Effector memory CD8-positive, alpha-beta T cell (primary cell): Measurements from ENCODE around the gene PSMB3.
A peak's percentile ranks its signal among the peaks of the same experiment; 100 is the strongest.

ENCODE experiments used
- ATAC-seq: fragments of 150-1000 bp; cut with Tn5 transposase; replicated peaks from 2 replicates; pipeline ENCODE4 v1.10.0; 2021; ENCODE audit warnings: mild to moderate bottlenecking, moderate library complexity
- DNase-seq, 3 experiments: peaks; one replicate each; pipeline ENCODE4 v3.0.0; 2021
- H3K27ac Mint-ChIP-seq, 2 donors: one replicate each; pipeline ENCODE4 v1.8.0; 2022; ENCODE audit warnings: mild to moderate bottlenecking in 2 of 2, mixed read lengths in 2 of 2, moderate library complexity in 2 of 2
- H3K27me3 Mint-ChIP-seq, 2 donors: one replicate each; pipeline ENCODE4 v1.8.0; 2022; ENCODE audit warnings: mixed read lengths in 2 of 2
- H3K36me3 Mint-ChIP-seq: one replicate; pipeline ENCODE4 v1.8.0; 2022; ENCODE audit warnings: mild to moderate bottlenecking, moderate library complexity, mixed read lengths; ENCODE audit not compliant: insufficient read depth
- H3K4me1 Mint-ChIP-seq, 2 donors: one replicate each; pipeline ENCODE4 v1.8.0; 2022; ENCODE audit warnings: low read depth in 2 of 2, mixed read lengths in 2 of 2
- H3K4me3 Mint-ChIP-seq, 2 donors: one replicate each; pipeline ENCODE4 v1.8.0; 2022; ENCODE audit warnings: mild to moderate bottlenecking in 2 of 2, mixed read lengths in 2 of 2, moderate library complexity in 2 of 2
- H3K9me3 Mint-ChIP-seq, 2 donors: one replicate each; pipeline ENCODE4 v1.8.0; 2022; ENCODE audit warnings: mixed read lengths in 2 of 2
- total RNA-seq, 9 experiments: gene quantifications; one replicate each; lab custom pipeline; 2026; lab: John Stamatoyannopoulos, UW

Gene PSMB3
- 28.2 to 234 (median 90.1) reads per million in 9 experiments for total RNA-seq

GRCh38 chr17:38752308-38753070 lies at the start of gene PSMB3:
PSMB3 (plus strand) TSS chr17:38752741; CDS start chr17:38752827, 86 bp downstream.
- Mint-ChIP-seq H3K27ac (peak within 1 kb of the TSS; percentile 92 to 100), H3K4me1 (peaks cover 28 to 42% of the 10 kb centered on the region in 2 donors), H3K27me3 (peaks cover 21 to 33% of the 10 kb centered on the region in 2 donors), H3K9me3 (no peaks in the 10 kb centered on the region), H3K4me3 (peak within 1 kb of the TSS; percentile 86 to 90), H3K36me3 (peaks cover 52% of the 10 kb centered on the region)
- ATAC-seq, result peak; percentile 85
- peak; percentile 89 to 92 (median 90) for DNase-seq

DNA sequence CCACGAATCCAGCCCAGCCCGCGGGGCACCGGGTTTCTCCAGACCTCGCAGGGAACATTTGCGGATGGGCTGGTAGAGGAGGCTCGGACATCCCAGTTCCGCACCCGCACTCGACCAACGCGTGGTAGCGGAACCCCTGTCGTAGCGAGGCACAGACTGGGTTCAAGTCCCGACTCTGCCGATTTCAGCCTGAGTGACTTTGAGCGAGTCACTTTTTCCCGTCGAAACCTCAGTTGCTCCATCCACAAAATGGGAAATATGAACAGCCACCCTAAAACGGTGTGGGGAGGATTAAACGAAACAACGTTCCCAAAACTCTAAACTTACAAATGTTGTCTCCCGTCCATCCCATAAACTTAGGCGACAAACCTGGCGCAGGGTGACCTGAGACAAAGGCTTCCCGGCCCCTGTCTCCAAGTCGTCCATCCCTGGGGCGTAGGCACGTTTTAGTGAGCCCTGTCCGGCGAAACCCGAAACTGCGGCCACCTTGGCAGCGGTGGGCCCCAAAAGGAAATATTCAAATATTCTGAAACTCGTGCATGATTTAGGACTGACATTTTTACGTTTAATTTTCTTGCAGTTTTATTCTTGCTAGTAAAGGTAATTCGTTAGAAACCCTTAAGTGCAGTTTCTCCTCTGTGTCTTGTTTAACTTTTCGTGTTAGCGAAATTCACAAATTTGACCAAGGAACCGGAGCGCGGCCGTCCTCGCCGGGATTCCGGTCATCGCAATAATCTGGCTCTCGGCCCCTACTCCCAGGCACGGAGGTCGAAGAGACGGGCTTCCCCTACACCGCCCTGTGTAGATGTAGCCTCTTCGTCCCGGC lies 49.4 kb upstream of the PSMB3 start:
- ATAC-seq, result no peak
- Mint-ChIP-seq H3K9me3 (no peaks in the 10 kb centered on the region), H3K27ac (peak overlapping the region; percentile 97 to 99), H3K4me3 (peak overlapping the region; percentile 97 to 99), H3K4me1 (peaks cover 34 to 53% of the 10 kb centered on the region in 2 donors), H3K27me3 (no peaks in the 10 kb centered on the region), H3K36me3 (peaks cover 55% of the 10 kb centered on the region)
- no peak for DNase-seq

GRCh38 chr17:38703742-38704605 lies 48.6 kb upstream of the PSMB3 start:
- H3K27ac Mint-ChIP-seq, result peak overlapping the region; percentile 97 to 99
- no peaks in the 10 kb centered on the region for H3K27me3 Mint-ChIP-seq
- H3K4me3 Mint-ChIP-seq, result peak overlapping the region; percentile 97 to 99
- ATAC-seq (no peak), DNase-seq (peak; percentile 42 to 47 (median 45))
- H3K36me3 Mint-ChIP-seq, result peaks cover 59% of the 10 kb centered on the region
- peaks cover 36 to 57% of the 10 kb centered on the region in 2 donors for H3K4me1 Mint-ChIP-seq
- no peaks in the 10 kb centered on the region for H3K9me3 Mint-ChIP-seq

DNA sequence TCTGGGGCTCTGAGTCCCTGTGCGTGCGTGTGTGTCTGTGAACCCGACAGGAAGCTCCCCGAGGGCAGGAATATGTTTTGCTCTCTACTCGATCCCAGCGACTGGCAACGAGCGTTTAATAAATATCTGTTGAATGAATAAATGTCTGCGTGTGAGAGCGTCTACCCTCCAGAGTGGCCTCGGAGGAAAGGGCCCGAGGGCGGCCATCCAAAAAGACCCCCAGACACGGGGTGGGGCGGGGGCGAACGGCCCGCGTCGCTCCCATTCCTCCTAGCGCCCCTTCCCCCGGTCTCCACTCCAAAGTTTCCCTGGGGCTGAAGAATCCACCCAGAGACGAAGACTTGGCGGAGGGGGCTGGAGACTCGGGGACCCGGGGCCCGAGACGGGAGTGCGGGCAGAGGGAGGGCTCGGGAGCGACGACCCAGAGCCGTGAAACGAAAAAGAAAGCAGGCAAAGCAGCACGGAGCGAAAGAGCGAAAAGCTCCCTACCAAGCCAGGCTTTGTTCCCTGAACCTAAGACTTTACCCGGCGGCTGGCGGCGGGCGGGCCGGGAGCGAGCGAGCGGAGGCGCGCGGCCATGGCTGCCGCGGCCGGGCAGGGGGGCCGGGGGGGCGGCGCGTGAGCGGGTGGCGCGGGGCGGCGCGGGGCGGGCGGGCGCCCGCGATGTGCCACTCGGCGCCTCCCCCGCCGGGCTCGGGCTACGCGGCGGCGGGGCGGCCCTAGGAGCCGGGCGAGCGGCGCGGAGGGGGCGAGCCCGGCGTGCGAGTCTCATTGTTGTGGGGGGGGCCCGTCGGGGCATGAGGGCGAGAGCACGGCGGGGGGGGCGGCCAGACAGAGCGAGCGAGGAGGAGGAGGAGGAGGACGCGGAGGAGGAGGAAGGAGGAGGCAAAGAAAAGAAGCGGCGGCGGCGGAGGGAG lies 47.7 kb upstream of the PSMB3 start, which contains the start of gene MLLT6:
MLLT6 (plus strand) TSS at position 668 of the 917 bp plus-strand sequence. CDS start 360 bp downstream, outside the sequence.
- peaks cover 43 to 63% of the 10 kb centered on the region in 2 donors for H3K4me1 Mint-ChIP-seq

GRCh38 chr17:38705523-38705802 lies 47.1 kb upstream of the PSMB3 start:
- Mint-ChIP-seq H3K27me3 (no peaks in the 10 kb centered on the region), H3K27ac (peak overlapping the region; percentile 91 to 95), H3K9me3 (no peaks in the 10 kb centered on the region), H3K4me1 (peaks cover 49 to 65% of the 10 kb centered on the region in 2 donors), H3K36me3 (peaks cover 69% of the 10 kb centered on the region), H3K4me3 (peak overlapping the region; percentile 97 to 99)
- no peak for DNase-seq
- ATAC-seq, result no peak

More for the DNA sequence above, 47.7 kb upstream of the PSMB3 start, which contains the start of gene MLLT6:
- Mint-ChIP-seq H3K27me3 (no peaks in the 10 kb centered on the region), H3K36me3 (peaks cover 68% of the 10 kb centered on the region), H3K27ac (peak within 1 kb of the TSS; percentile 97 to 99), H3K4me3 (peak within 1 kb of the TSS; percentile 97 to 99), H3K9me3 (no peaks in the 10 kb centered on the region)
- ATAC-seq (peak; percentile 48), DNase-seq (peak; percentile 75 to 81 (median 77))

DNA sequence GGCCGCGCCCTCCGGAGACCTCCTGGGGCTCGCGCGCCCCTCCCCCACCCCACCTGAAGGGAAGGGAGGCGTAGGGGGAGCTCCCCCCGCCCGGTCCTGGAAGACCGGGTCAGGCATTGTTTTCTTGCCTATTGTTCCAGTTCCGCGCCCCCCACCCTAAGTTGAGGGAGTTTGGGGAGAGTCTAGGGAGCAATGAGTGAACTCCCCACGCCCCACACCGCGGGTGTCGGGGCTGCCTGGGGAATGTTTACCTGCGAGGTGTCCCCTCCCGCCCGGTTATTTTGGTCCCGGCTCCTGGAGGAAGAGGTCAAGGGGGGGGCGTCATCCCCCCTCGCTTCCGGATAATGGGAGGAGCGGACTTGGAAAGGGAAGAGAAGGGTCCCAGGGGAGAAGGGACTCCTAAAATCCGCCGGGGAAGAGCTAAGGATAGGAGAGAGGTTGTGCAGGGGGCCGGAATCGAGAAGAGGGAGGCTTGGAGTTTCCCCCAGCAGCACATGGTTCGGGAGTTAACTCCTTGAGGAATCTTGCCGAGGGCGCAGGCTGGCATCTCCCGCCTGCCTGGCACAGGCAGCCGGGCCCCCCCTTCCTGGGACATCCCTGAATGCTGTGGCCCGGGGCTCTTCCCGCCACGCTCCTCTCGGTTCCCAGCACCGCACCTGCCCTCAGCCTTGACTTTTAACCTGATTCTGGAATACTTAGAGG lies 46.6 kb upstream of the PSMB3 start:
- Mint-ChIP-seq H3K36me3 (peaks cover 69% of the 10 kb centered on the region), H3K9me3 (no peaks in the 10 kb centered on the region), H3K27me3 (no peaks in the 10 kb centered on the region), H3K4me1 (peaks cover 53 to 69% of the 10 kb centered on the region in 2 donors), H3K27ac (peak overlapping the region; percentile 91 to 95), H3K4me3 (peak overlapping the region; percentile 97 to 99)
- ATAC-seq, result no peak
- DNase-seq, result no peak

- no peak for ATAC-seq
- Mint-ChIP-seq H3K4me1 (peaks cover 52 to 66% of the 10 kb centered on the region in 2 donors), H3K9me3 (no peaks in the 10 kb centered on the region), H3K27me3 (no peaks in the 10 kb centered on the region), H3K36me3 (peaks cover 69% of the 10 kb centered on the region), H3K27ac (peak overlapping the region; percentile 91 to 95), H3K4me3 (peak overlapping the region; percentile 97 to 99)
- no peak for DNase-seq
These were observed 45.9 kb upstream of the PSMB3 start for GRCh38 chr17:38706505-38707216.

GRCh38 chr17:38707678-38708351 lies 44.7 kb upstream of the PSMB3 start:
- Mint-ChIP-seq H3K27me3 (no peaks in the 10 kb centered on the region), H3K9me3 (no peaks in the 10 kb centered on the region), H3K27ac (peak overlapping the region; percentile 91 to 95), H3K36me3 (peaks cover 67% of the 10 kb centered on the region), H3K4me3 (peak overlapping the region; percentile 97 to 99), H3K4me1 (peaks cover 50 to 60% of the 10 kb centered on the region in 2 donors)
- ATAC-seq (no peak), DNase-seq (no peak)

GRCh38 chr17:38709104-38709820 lies 43.3 kb upstream of the PSMB3 start:
- H3K36me3 Mint-ChIP-seq, result peaks cover 72% of the 10 kb centered on the region
- no peak for ATAC-seq
- no peak for DNase-seq
- H3K27ac Mint-ChIP-seq, result peak overlapping the region; percentile 42 to 85
- no peaks in the 10 kb centered on the region for H3K9me3 Mint-ChIP-seq
- H3K4me1 Mint-ChIP-seq, result peaks cover 42 to 49% of the 10 kb centered on the region in 2 donors
- no peak overlapping the region for H3K4me3 Mint-ChIP-seq
- no peaks in the 10 kb centered on the region for H3K27me3 Mint-ChIP-seq

DNA sequence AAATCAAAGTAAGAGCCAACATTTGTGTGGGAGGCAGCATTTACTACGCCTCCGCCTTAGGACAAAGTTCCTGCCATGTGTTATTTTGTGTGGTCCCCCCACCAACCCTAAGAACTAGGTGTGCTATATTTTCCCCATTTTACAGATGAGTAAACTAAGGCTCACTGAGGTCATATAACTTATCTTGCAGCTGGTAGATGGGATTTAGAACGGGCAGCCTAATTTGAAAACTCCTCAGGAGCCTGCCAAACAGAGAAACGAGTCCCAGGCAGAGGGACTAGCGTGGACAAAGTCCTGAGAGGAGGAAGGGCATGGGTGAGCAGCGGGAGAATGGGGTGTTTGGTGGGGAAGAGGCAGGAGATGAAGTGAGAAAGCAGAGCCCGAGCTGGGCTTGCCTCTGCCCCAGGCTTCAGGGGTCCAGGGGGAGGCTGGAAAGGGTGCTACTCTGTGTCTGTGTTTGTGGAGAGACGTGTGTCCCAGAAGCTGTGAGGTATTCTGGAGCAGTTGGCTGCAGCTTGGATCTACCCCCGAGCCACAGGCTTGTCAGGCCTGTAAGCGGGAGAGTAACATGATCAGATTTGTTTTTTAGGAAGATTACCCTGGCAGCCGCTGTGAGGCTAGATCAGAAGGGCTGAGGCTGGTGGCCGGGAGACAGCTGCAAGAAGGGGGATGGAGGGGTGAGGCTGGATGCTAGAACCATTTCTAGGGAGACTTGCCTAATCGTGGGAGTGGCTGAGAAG lies 42.5 kb upstream of the PSMB3 start:
- DNase-seq, result no peak
- Mint-ChIP-seq H3K27ac (peak overlapping the region; percentile 42 to 85), H3K4me1 (peaks cover 37 to 45% of the 10 kb centered on the region in 2 donors), H3K9me3 (no peaks in the 10 kb centered on the region), H3K4me3 (no peak overlapping the region), H3K27me3 (no peaks in the 10 kb centered on the region), H3K36me3 (peaks cover 74% of the 10 kb centered on the region)
- ATAC-seq, result no peak
